Measurements from ENCODE around the gene CEP295NL.

The CEP295NL gene

DNA sequence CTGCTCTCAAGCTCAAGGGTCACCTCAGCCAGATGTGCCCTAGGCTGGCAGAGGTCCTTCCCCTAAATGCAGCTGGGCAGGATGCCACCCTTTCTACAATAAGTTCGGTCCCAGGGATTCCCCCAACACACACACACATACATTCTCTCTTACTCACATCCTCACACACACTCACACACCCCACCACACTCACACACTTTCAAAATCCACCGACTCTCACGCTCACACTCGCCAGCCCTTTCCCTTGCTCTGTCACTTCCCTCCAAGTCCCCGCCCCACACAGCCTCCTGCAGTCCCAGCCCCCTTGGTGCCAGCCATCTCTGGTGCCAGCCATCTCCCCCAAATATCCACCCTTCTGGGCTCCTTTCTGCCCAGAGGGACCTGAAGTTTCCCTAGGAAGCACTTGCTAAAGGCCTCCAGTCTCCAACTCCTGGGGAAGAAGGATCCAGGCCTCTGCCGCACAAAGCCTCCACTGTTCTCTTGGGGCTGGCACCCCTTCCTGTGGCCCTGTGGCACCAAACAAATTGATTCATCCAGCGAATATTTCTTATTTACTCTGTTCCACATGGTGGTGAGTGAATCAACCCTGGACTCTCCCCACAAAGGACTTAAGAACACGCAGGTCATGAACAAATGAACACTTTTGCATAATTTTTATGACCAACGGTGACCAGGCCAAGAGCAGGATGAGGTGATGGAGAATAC lies 58.5 kb downstream of the CEP295NL start:
- no peak for DNase-seq
- H3K27ac Mint-ChIP-seq: no peak overlapping the region
- no peaks in the 10 kb centered on the region for H3K36me3 Mint-ChIP-seq (ENCODE audit: low read depth)
- TF ChIP-seq, protein P1, sequence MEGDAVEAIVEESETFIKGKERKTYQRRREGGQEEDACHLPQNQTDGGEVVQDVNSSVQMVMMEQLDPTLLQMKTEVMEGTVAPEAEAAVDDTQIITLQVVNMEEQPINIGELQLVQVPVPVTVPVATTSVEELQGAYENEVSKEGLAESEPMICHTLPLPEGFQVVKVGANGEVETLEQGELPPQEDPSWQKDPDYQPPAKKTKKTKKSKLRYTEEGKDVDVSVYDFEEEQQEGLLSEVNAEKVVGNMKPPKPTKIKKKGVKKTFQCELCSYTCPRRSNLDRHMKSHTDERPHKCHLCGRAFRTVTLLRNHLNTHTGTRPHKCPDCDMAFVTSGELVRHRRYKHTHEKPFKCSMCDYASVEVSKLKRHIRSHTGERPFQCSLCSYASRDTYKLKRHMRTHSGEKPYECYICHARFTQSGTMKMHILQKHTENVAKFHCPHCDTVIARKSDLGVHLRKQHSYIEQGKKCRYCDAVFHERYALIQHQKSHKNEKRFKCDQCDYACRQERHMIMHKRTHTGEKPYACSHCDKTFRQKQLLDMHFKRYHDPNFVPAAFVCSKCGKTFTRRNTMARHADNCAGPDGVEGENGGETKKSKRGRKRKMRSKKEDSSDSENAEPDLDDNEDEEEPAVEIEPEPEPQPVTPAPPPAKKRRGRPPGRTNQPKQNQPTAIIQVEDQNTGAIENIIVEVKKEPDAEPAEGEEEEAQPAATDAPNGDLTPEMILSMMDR (IDR thresholded peaks at IDR 0.05): no peak
- H3K27me3 Mint-ChIP-seq (ENCODE audit: low read depth, poor library complexity): peaks cover 12% of the 10 kb centered on the region
- no peak overlapping the region for H3K4me3 Mint-ChIP-seq
- H3K9me3 Mint-ChIP-seq: no peaks in the 10 kb centered on the region
- H3K4me1 Mint-ChIP-seq: peaks cover 14% of the 10 kb centered on the region

DNA sequence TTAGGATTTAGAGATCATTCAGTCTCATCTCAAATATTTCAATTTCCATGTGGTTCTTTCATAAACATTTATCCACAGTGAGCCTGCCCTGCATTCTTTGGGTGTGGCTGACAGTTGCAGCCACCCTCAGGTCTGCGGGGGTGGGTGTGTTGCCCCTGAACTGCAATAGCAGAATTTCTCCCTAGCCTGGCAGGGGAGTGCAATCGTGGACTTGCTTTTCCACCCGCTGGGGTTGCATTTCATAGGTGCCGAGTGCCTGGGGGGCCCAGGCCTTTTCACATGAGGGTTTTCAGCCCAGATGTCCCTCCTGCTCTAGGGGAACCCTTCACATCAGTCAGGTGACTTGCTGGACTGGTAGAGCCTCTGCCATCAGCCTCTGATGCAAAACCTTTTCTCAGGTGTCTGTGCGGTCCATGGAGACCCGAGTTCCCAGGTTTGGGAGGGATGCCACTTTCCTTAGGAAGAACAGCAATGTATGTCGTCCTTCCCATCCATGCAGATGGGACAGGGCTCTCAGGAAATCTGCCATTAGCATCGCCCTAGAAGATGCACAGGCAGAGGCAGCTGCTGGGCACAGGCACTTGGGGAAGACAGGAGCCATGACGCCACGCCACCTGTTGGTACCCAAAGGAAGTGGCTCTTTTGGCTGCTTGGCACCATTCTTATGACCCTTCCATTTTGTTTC lies 60.0 kb downstream of the CEP295NL start:
- DNase-seq: peak; percentile 46
- H3K27ac Mint-ChIP-seq: no peak overlapping the region
- no peak overlapping the region for H3K4me3 Mint-ChIP-seq
- peaks cover 9% of the 10 kb centered on the region for H3K27me3 Mint-ChIP-seq (ENCODE audit: low read depth, poor library complexity)
- H3K9me3 Mint-ChIP-seq: no peaks in the 10 kb centered on the region
- peaks cover 27% of the 10 kb centered on the region for H3K4me1 Mint-ChIP-seq
- H3K36me3 Mint-ChIP-seq (ENCODE audit: low read depth): no peaks in the 10 kb centered on the region
- TF ChIP-seq, protein P1 (IDR thresholded peaks at IDR 0.05): peak; percentile 50

DNA sequence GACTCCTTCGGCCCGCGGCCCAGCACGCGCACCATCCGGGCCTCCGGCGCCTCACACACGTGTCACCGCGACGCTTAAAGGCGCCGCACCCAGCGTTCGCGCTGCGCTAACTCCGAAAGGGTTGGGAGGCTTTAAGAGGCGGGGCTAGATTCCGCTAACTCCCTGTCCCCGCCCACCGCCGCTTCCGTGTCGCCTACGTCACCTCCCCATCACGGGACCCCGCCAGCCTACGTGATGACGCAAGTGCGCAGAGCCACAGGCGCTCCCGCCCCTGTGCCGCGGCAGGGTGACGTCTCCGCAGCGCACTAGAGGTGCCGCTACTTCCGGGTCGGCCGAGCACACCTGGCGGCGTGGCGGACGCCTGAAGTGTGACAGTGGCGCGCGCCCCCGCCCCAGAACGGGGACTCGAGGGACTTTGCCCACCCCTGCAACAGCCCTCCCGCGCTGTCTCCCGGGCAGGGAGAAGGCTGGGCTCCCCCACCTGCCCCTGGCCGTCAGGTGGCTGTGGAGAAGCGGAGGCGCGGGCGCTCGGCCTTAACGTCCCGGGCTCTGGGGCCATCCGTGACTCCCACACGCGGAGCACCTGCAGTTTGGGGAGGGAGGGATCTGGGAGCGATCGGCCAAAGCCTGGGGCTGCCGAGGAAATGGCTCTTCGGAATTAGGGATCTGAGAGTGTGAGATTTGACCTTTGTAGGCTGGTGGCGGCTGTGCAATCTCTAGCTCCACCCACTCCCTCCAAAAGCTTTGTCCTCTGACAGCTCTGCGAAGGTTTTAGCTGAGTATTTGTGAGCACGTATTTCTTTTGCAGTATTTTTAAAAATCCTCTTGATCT lies 62.0 kb downstream of the CEP295NL start, which contains the start of gene USP36:
TSS of gene USP36 (minus strand) at position 35 of the 832 bp plus-strand sequence. CDS start 4,451 bp downstream, outside the sequence.
- no peaks in the 10 kb centered on the region for H3K9me3 Mint-ChIP-seq
- peaks cover 6% of the 10 kb centered on the region for H3K27me3 Mint-ChIP-seq (ENCODE audit: low read depth, poor library complexity)
- DNase-seq: peak; percentile 99
- H3K36me3 Mint-ChIP-seq (ENCODE audit: low read depth): peaks cover 19% of the 10 kb centered on the region
- TF ChIP-seq, protein P1 (IDR thresholded peaks at IDR 0.05): no peak
- H3K4me3 Mint-ChIP-seq: peak within 1 kb of the TSS; percentile 92
- H3K4me1 Mint-ChIP-seq: peaks cover 26% of the 10 kb centered on the region
- H3K27ac Mint-ChIP-seq: peak within 1 kb of the TSS; percentile 89

Data from nephron progenitor cell (in vitro differentiated cells).